ENCODE results near the gene CDK5RAP1.

- no peak for TF ChIP-seq CTCF (conservative IDR thresholded peaks at IDR 0.05; ENCODE audit: low read depth, low read length)
- no peak for TF ChIP-seq EZH2 (IDR thresholded peaks at IDR 0.05; ENCODE audit: low read length, unreplicated experiment)
Observed at GRCh38 chr20:33442136-33443005, 41.1 kb upstream of the CDK5RAP1 start.

Data from PC-3 (cell line).